Keratinocyte (primary cell): ENCODE data around the gene SLC32A1. TPM values are rescaled to one million over a fixed set of nuclear protein-coding genes. Genes with fewer than 3 reads are reported as not detected.

Source experiments
- DNase-seq: peaks from one replicate; pipeline ENCODE4 v3.0.0-alpha.2; 2011; ENCODE audit warnings: low read depth, missing footprints, low spot score
- FAIRE-seq: peaks from 2 replicates; lab custom pipeline; 2011; peaks lifted over from hg19 to GRCh38; lab: Jason Lieb, UNC
- H2AFZ ChIP-seq: 2 replicates; pipeline ENCODE4 v1.6.0; 2012; ENCODE audit warnings: low read length, control low read depth, inconsistent platforms; ENCODE audit not compliant: control insufficient read depth
- H3K27ac ChIP-seq: 2 replicates; pipeline ENCODE4 v1.5.1; 2011; ENCODE audit warnings: low read length; ENCODE audit not compliant: control insufficient read depth, insufficient read depth
- H3K27me3 ChIP-seq: 3 replicates; pipeline ENCODE4 v1.6.0; 2011; ENCODE audit warnings: low read length; ENCODE audit not compliant: control insufficient read depth, insufficient read depth; ENCODE audit errors: extremely low read depth
- H3K36me3 ChIP-seq, 2 experiments: 2 replicates in 1 of 2; 3 replicates in 1 of 2; pipeline ENCODE4 v1.5.1; 2011; ENCODE audit warnings: low read length in 2 of 2, mild to moderate bottlenecking in 1 of 2; ENCODE audit not compliant: control insufficient read depth in 2 of 2, insufficient read depth in 2 of 2; ENCODE audit errors: extremely low read depth in 1 of 2
- H3K4me1 ChIP-seq: 3 replicates; pipeline ENCODE4 v1.5.1; 2011; ENCODE audit warnings: low read length; ENCODE audit not compliant: control insufficient read depth, insufficient read depth; ENCODE audit errors: extremely low read depth
- H3K4me2 ChIP-seq: 3 replicates; pipeline ENCODE4 v1.6.0; 2011; ENCODE audit warnings: low read depth, low read length; ENCODE audit not compliant: control insufficient read depth, insufficient read depth; ENCODE audit errors: extremely low read depth
- H3K4me3 ChIP-seq, 3 experiments: fragments of 200-600 bp in 1 of 3; sonication (generic) in 1 of 3; 2 replicates in 2 of 3; 3 replicates in 1 of 3; pipeline ENCODE4 v1.5.1; 2011 to 2016; ENCODE audit warnings: low read length in 3 of 3, mild to moderate bottlenecking in 3 of 3, control low read depth in 2 of 3, inconsistent platforms in 1 of 3, low read depth in 1 of 3, mixed read lengths in 1 of 3, mixed run types in 1 of 3, moderate library complexity in 1 of 3; ENCODE audit not compliant: control insufficient read depth in 2 of 3, insufficient read depth in 2 of 3; ENCODE audit errors: extremely low read depth in 1 of 3
- H3K79me2 ChIP-seq: 2 replicates; pipeline ENCODE4 v1.6.0; 2012; ENCODE audit warnings: low read length; ENCODE audit not compliant: control insufficient read depth, insufficient read depth
- H3K9ac ChIP-seq: 3 replicates; pipeline ENCODE4 v1.6.0; 2011; ENCODE audit warnings: low read length; ENCODE audit not compliant: control insufficient read depth, insufficient read depth; ENCODE audit errors: extremely low read depth
- H3K9me1 ChIP-seq: 3 replicates; pipeline ENCODE4 v1.6.0; 2011; ENCODE audit warnings: low read length; ENCODE audit not compliant: control insufficient read depth, insufficient read depth; ENCODE audit errors: extremely low read depth
- H3K9me3 ChIP-seq: 2 replicates; pipeline ENCODE4 v1.5.1; 2012; ENCODE audit warnings: low read depth, low read length; ENCODE audit not compliant: control insufficient read depth
- H4K20me1 ChIP-seq: 3 replicates; pipeline ENCODE4 v1.6.0; 2011; ENCODE audit warnings: low read length; ENCODE audit not compliant: control insufficient read depth, insufficient read depth; ENCODE audit errors: extremely low read depth
- CTCF ChIP-seq, 3 experiments: IDR thresholded peaks in 1 of 3; conservative IDR thresholded peaks in 1 of 3; optimal IDR thresholded peaks in 1 of 3; 2 replicates in 2 of 3; 3 replicates in 1 of 3; pipeline versions ENCODE3 to v1.5.1; 2011; ENCODE audit warnings: low read length in 3 of 3, mild to moderate bottlenecking in 3 of 3, moderate library complexity in 2 of 3, control low read depth in 1 of 3, inconsistent platforms in 1 of 3; ENCODE audit not compliant: insufficient read depth in 2 of 3; ENCODE audit errors: extremely low read depth in 1 of 3
- EZH2 ChIP-seq: IDR thresholded peaks from one replicate; pipeline ENCODE4 v1.6.1; 2012; ENCODE audit warnings: inconsistent platforms, mild to moderate bottlenecking, low read length, moderate library complexity
- dilution Hi-C: fragments of 300-500 bp; cut with MboI; formaldehyde crosslinking; loops from one replicate; pipeline ENCODE4 v1.7.0; 2020; ENCODE audit warnings: low sequenced_read_pairs; ENCODE audit not compliant: extremely low pct_ligation_motif_present
- polyA plus RNA-seq, 5 experiments: library from polyadenylated mRNA; depleted of rRNA in 3 of 5; stranded (reverse) in 3 of 5; stranded (forward) in 1 of 5; unstranded in 1 of 5; fragments of >200 nt; gene quantifications; 1 replicate in 1 of 5; 2 replicates in 3 of 5; 3 replicates in 1 of 5; pipeline versions ENCODE4 v1.2.1 to v1.2.3, GENCODE V29; 2011 to 2012; ENCODE audit warnings: missing spikeins in 2 of 5, low read depth in 1 of 5, low replicate concordance in 1 of 5

The SLC32A1 gene
- polyA plus RNA-seq, 1 donor (not counting 4 experiments of a cell fraction or from before 2014, with no cell fraction given): not detected

- no peaks in the 10 kb centered on the region for H4K20me1 ChIP-seq
- no peaks in the 10 kb centered on the region for H3K36me3 ChIP-seq
- dilution Hi-C loops: no loop called here
- H3K27ac ChIP-seq: no peak overlapping the region
- H3K4me3 ChIP-seq: no peak overlapping the region
- DNase-seq (no peak), FAIRE-seq (no peak)
- H3K9me1 ChIP-seq: no peaks in the 10 kb centered on the region
- TF ChIP-seq EZH2 (no peak), CTCF (optimal IDR thresholded peaks at IDR 0.05 in 1 of 3, IDR thresholded peaks at IDR 0.05 in 1 of 3, conservative IDR thresholded peaks at IDR 0.05 in 1 of 3; ENCODE audit: extremely low read depth in 1 of 3, insufficient read depth in 2 of 3, low read length in 3 of 3) (no peak)
- no peaks in the 10 kb centered on the region for H3K9me3 ChIP-seq
- no peaks in the 10 kb centered on the region for H3K27me3 ChIP-seq
- peaks cover 13% of the 10 kb centered on the region for H3K4me1 ChIP-seq
- H3K79me2 ChIP-seq: peaks cover 4% of the 10 kb centered on the region
- H3K4me2 ChIP-seq: no peak overlapping the region
- no peak overlapping the region for H2AFZ ChIP-seq
- H3K9ac ChIP-seq: no peak overlapping the region
Observed at GRCh38 chr20:38745757-38746156, 21.5 kb downstream of the SLC32A1 start.

GRCh38 chr20:38747495-38748096 is 23.3 kb downstream of the SLC32A1 start:
- no peaks in the 10 kb centered on the region for H3K9me1 ChIP-seq
- dilution Hi-C loops: no loop called here
- peaks cover 13% of the 10 kb centered on the region for H3K4me1 ChIP-seq
- no peaks in the 10 kb centered on the region for H3K9me3 ChIP-seq
- peaks cover 0 to 4% of the 10 kb centered on the region in 2 experiments for H3K36me3 ChIP-seq
- H3K27ac ChIP-seq: no peak overlapping the region
- FAIRE-seq (no peak), DNase-seq (no peak)
- peak overlapping the region; percentile 85 for H3K4me2 ChIP-seq
- TF ChIP-seq CTCF (optimal IDR thresholded peaks at IDR 0.05 in 1 of 3, IDR thresholded peaks at IDR 0.05 in 1 of 3, conservative IDR thresholded peaks at IDR 0.05 in 1 of 3; ENCODE audit: extremely low read depth in 1 of 3, insufficient read depth in 2 of 3, low read length in 3 of 3) (no peak), EZH2 (no peak)
- H3K27me3 ChIP-seq: no peaks in the 10 kb centered on the region
- H3K4me3 ChIP-seq: peak overlapping the region; percentile 66 to 72 (median 70)
- H3K79me2 ChIP-seq: peaks cover 4% of the 10 kb centered on the region
- H2AFZ ChIP-seq: peak overlapping the region; percentile 93
- peak overlapping the region; percentile 26 for H3K9ac ChIP-seq
- H4K20me1 ChIP-seq: no peaks in the 10 kb centered on the region
